Endothelial cell of umbilical vein (primary cell): ENCODE measurements around the gene FAM174B. TPM values are rescaled to one million over a fixed set of nuclear protein-coding genes. Genes with fewer than 3 reads are reported as not detected.

Experiments used
- BruUV-seq: library from RNA; stranded (reverse); fragments of 400-500 nt; replicated peaks from 2 replicates; lab custom pipeline; 2021; lab: Mats Ljungman, UMichigan
- CTCF ChIA-PET: fragments of 300-600, 350-600 bp; sonication (Branson Sonifier 250); formaldehyde crosslinking; loops from one replicate; lab custom pipeline; 2021; ENCODE audit warnings: antibody characterized with exemption, inconsistent platforms; lab: Charles Lee
- POLR2A ChIA-PET: fragments of 300-600, 350-600 bp; sonication (Branson Sonifier 250); formaldehyde crosslinking; loops from one replicate; lab custom pipeline; 2021; ENCODE audit warnings: antibody characterized with exemption, inconsistent platforms; lab: Charles Lee
- DNase-seq: peaks from one replicate; pipeline ENCODE4 v3.0.0-alpha.2; 2011; ENCODE audit warnings: low read depth, low spot score
- FAIRE-seq: peaks from 2 replicates; lab custom pipeline; 2011; peaks lifted over from hg19 to GRCh38; lab: Jason Lieb, UNC
- H2AFZ ChIP-seq: 2 replicates; pipeline ENCODE4 v1.6.0; 2012; ENCODE audit warnings: low read depth, low read length, control low read depth, inconsistent platforms
- H3K27ac ChIP-seq: 2 replicates; pipeline ENCODE4 v1.5.1; 2011; ENCODE audit warnings: low read depth, mild to moderate bottlenecking, control low read depth, low read length, moderate library complexity; ENCODE audit not compliant: insufficient read depth
- H3K27me3 ChIP-seq, 2 experiments: 2 replicates each; pipeline versions ENCODE4 v1.6.0 to v1.6.1; 2011; ENCODE audit warnings: low read length in 2 of 2, mixed read lengths in 1 of 2; ENCODE audit not compliant: control insufficient read depth in 2 of 2, insufficient read depth in 2 of 2
- H3K36me3 ChIP-seq, 2 experiments: 2 replicates in 1 of 2; 3 replicates in 1 of 2; pipeline ENCODE4 v1.5.1; 2011; ENCODE audit warnings: low read length in 2 of 2, mild to moderate bottlenecking in 1 of 2, moderate library complexity in 1 of 2; ENCODE audit not compliant: control insufficient read depth in 2 of 2, insufficient read depth in 2 of 2; ENCODE audit errors: extremely low read depth in 1 of 2
- H3K4me1 ChIP-seq: 3 replicates; pipeline ENCODE4 v1.5.1; 2011; ENCODE audit warnings: mild to moderate bottlenecking, low read length; ENCODE audit not compliant: control insufficient read depth, insufficient read depth; ENCODE audit errors: extremely low read depth
- H3K4me2 ChIP-seq: 2 replicates; pipeline ENCODE4 v1.6.1; 2011; ENCODE audit warnings: low read length, control low read depth, mixed read lengths; ENCODE audit not compliant: insufficient read depth
- H3K4me3 ChIP-seq, 3 experiments: fragments of 200-600 bp in 1 of 3; sonication (generic), shearing (Covaris generic) in 1 of 3; replicated peaks in 1 of 3; 2 replicates each; pipeline ENCODE4 v1.5.1; 2011 to 2016; ENCODE audit warnings: control low read depth in 3 of 3, low read length in 3 of 3, mild to moderate bottlenecking in 2 of 3, inconsistent platforms in 1 of 3, low read depth in 1 of 3, moderate library complexity in 1 of 3; ENCODE audit not compliant: insufficient read depth in 1 of 3
- H3K79me2 ChIP-seq: 2 replicates; pipeline ENCODE4 v1.6.0; 2012; ENCODE audit warnings: low read length, inconsistent platforms; ENCODE audit not compliant: control insufficient read depth, insufficient read depth
- H3K9ac ChIP-seq: replicated peaks from 2 replicates; pipeline ENCODE3; 2011; ENCODE audit warnings: low read length, control low read depth; ENCODE audit not compliant: insufficient read depth; ENCODE audit errors: extremely low read depth
- H3K9me1 ChIP-seq: replicated peaks from 3 replicates; pipeline ENCODE4 v1.6.0; 2011; ENCODE audit warnings: mild to moderate bottlenecking, low read length; ENCODE audit not compliant: control insufficient read depth, insufficient read depth; ENCODE audit errors: extremely low read depth
- H3K9me3 ChIP-seq: replicated peaks from 2 replicates; pipeline ENCODE4 v1.5.1; 2012; ENCODE audit warnings: low read length, inconsistent platforms; ENCODE audit not compliant: control insufficient read depth, insufficient read depth
- H4K20me1 ChIP-seq: replicated peaks from 2 replicates; pipeline ENCODE3; 2011; ENCODE audit warnings: mild to moderate bottlenecking, low read length; ENCODE audit not compliant: control insufficient read depth, insufficient read depth; ENCODE audit errors: extremely low read depth
- EZH2 ChIP-seq: IDR thresholded peaks from 2 replicates; pipeline ENCODE4 v1.6.1; 2012; ENCODE audit warnings: borderline replicate concordance, low read depth, mild to moderate bottlenecking, moderate library complexity, low read length, inconsistent platforms; ENCODE audit not compliant: severe bottlenecking
- FOS ChIP-seq: IDR thresholded peaks from 2 replicates; pipeline ENCODE4 v1.6.1; 2011; ENCODE audit warnings: mild to moderate bottlenecking, low read length, moderate library complexity, borderline replicate concordance; ENCODE audit not compliant: insufficient read depth
- GATA2 ChIP-seq: IDR thresholded peaks from 2 replicates; pipeline ENCODE4 v1.7.0; 2011; ENCODE audit warnings: low read depth, mild to moderate bottlenecking, moderate library complexity, mixed read lengths, low read length; ENCODE audit not compliant: insufficient read length, insufficient read depth
- JUN ChIP-seq: IDR thresholded peaks from 2 replicates; pipeline ENCODE4 v1.6.1; 2011; ENCODE audit warnings: borderline replicate concordance, low read depth; ENCODE audit not compliant: insufficient read length, insufficient read depth
- MYC ChIP-seq: IDR thresholded peaks from one replicate; pipeline ENCODE4 v1.6.1; 2011; ENCODE audit warnings: mild to moderate bottlenecking, low read depth, low read length
- POLR2A ChIP-seq: IDR thresholded peaks from 2 replicates; pipeline ENCODE4 v1.6.1; 2012; ENCODE audit warnings: low read depth, mild to moderate bottlenecking, control low read depth, low read length
- POLR2AphosphoS5 ChIP-seq: IDR thresholded peaks from 2 replicates; pipeline ENCODE4 v1.6.1; 2012; ENCODE audit warnings: low read depth, mild to moderate bottlenecking, control low read depth, low read length, moderate library complexity; ENCODE audit not compliant: insufficient read depth
- dilution Hi-C: fragments of 300-500 bp; cut with MboI; formaldehyde crosslinking; loops from one replicate; pipeline ENCODE4 v1.15.0; 2019; ENCODE audit warnings: low sequenced_read_pairs; ENCODE audit not compliant: extremely low pct_ligation_motif_present
- intact Hi-C: fragments of 100-400 bp; cut with micrococcal nuclease; formaldehyde crosslinking; loops from one replicate; pipeline ENCODE4 v1.10.0; 2022
- polyA plus RNA-seq, 4 experiments: library from polyadenylated mRNA; depleted of rRNA in 3 of 4; stranded (reverse) in 3 of 4; unstranded in 1 of 4; fragments of >200 nt; gene quantifications; 2 replicates each; pipeline versions ENCODE4 v1.2.1 to v1.2.3, GENCODE V29; 2011 to 2012; ENCODE audit warnings: missing spikeins in 1 of 4
- total RNA-seq: library from RNA; stranded (reverse); gene quantifications from 2 replicates; pipeline ENCODE4 v1.2.3, GENCODE V29; 2021
- TF ChIP-seq, protein P1 (sequence below): IDR thresholded peaks from 2 replicates; pipeline ENCODE4 v1.6.1; 2011; ENCODE audit not compliant: insufficient read depth, insufficient read length
- TF ChIP-seq, protein P2 (sequence below), 2 donors: IDR thresholded peaks; 1 replicate in 1 of 2; 2 replicates in 1 of 2; pipeline ENCODE4 v1.5.1; 2011; ENCODE audit warnings: low read length in 2 of 2, mild to moderate bottlenecking in 2 of 2, moderate library complexity in 2 of 2, control low read depth in 1 of 2, inconsistent platforms in 1 of 2, low read depth in 1 of 2; ENCODE audit not compliant: insufficient read depth in 1 of 2; ENCODE audit errors: extremely low read depth in 1 of 2

FAM174B gene
- total and polyA plus RNA-seq, 2 donors (not counting 3 experiments of a cell fraction or from before 2014, with no cell fraction given) = 25.9 to 30.2 TPM

DNA sequence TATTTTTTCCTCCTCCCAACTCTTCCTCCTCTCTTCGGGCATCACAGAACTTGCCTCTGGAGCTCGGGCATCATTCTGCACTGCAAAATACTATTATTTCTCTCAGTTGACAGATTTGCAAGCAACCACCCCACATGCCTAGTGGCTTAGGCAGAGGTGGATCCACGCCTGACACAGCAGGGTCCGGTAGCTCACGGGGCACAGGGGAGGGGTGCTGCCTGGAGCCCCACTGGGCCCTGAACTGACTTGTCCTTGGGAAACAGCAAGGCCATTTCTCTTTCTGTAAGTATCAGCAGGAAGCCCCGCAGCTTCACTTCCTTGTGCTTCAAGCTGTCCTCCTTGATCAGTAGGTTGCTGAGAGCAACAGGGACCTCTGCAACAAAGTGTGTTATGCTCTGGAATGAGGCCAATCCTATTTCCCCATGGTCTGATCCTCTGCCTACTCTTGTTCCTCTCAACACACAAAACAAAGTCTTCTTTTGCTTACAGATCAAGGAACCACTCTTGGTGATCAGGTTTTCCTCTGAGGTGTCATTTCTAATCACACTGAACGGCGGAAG lies 69.1 kb downstream of the FAM174B start:
- H3K4me3 ChIP-seq = no peak overlapping the region
- H3K27me3 ChIP-seq = peaks cover under 1 to 2% of the 10 kb centered on the region in 2 experiments
- intact Hi-C loops (no loop called here), dilution Hi-C loops (no loop called here)
- POLR2A ChIA-PET = no interaction called here
- no peak overlapping the region for H2AFZ ChIP-seq
- H3K36me3 ChIP-seq = no peaks in the 10 kb centered on the region
- TF ChIP-seq, protein P1, sequence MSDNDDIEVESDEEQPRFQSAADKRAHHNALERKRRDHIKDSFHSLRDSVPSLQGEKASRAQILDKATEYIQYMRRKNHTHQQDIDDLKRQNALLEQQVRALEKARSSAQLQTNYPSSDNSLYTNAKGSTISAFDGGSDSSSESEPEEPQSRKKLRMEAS = no peak
- TF ChIP-seq GATA2 (no peak), FOS (no peak), JUN (no peak), EZH2 (no peak), POLR2A (no peak), POLR2AphosphoS5 (no peak), MYC (no peak)
- TF ChIP-seq, protein P2, sequence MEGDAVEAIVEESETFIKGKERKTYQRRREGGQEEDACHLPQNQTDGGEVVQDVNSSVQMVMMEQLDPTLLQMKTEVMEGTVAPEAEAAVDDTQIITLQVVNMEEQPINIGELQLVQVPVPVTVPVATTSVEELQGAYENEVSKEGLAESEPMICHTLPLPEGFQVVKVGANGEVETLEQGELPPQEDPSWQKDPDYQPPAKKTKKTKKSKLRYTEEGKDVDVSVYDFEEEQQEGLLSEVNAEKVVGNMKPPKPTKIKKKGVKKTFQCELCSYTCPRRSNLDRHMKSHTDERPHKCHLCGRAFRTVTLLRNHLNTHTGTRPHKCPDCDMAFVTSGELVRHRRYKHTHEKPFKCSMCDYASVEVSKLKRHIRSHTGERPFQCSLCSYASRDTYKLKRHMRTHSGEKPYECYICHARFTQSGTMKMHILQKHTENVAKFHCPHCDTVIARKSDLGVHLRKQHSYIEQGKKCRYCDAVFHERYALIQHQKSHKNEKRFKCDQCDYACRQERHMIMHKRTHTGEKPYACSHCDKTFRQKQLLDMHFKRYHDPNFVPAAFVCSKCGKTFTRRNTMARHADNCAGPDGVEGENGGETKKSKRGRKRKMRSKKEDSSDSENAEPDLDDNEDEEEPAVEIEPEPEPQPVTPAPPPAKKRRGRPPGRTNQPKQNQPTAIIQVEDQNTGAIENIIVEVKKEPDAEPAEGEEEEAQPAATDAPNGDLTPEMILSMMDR (IDR thresholded peaks at IDR 0.05; ENCODE audit: extremely low read depth in 1 of 2, insufficient read depth in 1 of 2, low read depth in 1 of 2, low read length in 2 of 2) = no peak
- CTCF ChIA-PET = interaction anchor here (0.8 kb wide), 1 partner anchor 9 kb away, joined by 3 read pairs; no protein-coding TSS in a partner anchor
- no peak for FAIRE-seq
- H3K4me1 ChIP-seq = no peaks in the 10 kb centered on the region
- H3K27ac ChIP-seq = no peak overlapping the region
- no peak overlapping the region for H3K4me2 ChIP-seq
- H3K9me3 ChIP-seq = no peaks in the 10 kb centered on the region
- DNase-seq = no peak
- BruUV-seq = no TSS peak
- no peaks in the 10 kb centered on the region for H4K20me1 ChIP-seq
- H3K79me2 ChIP-seq = no peaks in the 10 kb centered on the region
- no peaks in the 10 kb centered on the region for H3K9me1 ChIP-seq
- no peak overlapping the region for H3K9ac ChIP-seq
